HG03045 (cell line): ENCODE data around the gene TSSC4.

Experiments used
- ATAC-seq: cut with Tn5 transposase; IDR thresholded peaks from one replicate; pipeline ENCODE4 v1.9.1; 2021; ENCODE audit warnings: mild to moderate bottlenecking, moderate library complexity; ENCODE audit not compliant: unreplicated experiment

The TSSC4 gene

DNA sequence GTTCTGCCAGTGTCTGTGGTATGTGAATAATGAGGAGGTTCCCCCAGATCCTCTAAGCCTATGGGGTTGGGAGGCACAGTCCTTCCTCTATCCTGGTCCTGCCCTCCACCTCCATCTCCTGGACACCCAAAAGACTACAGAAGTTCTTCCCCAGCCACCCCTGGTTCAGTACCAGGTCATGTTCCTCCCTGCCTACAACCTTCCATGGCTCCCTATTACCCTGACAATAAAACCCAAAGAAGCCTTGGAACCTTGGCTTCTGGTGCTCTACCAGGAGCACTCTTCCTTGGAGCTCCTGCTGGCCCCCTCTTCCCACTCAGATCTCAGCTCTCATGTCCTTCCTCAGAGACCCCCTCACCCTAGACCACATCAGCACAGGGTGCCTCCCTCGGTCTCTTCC, 30.8 kb downstream of the TSSC4 start:
- ATAC-seq: no peak

DNA sequence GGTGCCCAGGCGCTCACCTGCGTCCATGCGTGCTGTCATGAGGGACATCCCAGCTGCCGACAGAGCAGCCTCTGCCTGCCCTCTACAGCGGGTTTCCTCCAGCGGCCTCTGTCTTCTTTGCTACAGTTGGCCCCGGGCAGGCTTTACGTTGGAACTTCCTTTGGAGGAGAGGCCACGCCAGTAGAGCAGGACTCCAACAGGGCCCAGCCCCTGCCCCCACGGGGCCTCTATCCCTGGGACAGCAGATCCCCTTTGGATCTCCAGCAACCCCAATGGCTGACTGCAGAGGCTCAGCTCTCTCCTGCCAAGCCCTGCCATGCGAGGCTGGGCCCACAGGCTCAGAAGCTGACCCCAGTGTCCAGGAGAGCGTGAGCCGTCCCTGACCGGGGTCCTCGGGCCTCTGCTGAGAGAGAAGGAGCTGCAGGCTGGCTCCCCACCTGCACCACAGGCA, 31.6 kb downstream of the TSSC4 start:
- no peak for ATAC-seq

DNA sequence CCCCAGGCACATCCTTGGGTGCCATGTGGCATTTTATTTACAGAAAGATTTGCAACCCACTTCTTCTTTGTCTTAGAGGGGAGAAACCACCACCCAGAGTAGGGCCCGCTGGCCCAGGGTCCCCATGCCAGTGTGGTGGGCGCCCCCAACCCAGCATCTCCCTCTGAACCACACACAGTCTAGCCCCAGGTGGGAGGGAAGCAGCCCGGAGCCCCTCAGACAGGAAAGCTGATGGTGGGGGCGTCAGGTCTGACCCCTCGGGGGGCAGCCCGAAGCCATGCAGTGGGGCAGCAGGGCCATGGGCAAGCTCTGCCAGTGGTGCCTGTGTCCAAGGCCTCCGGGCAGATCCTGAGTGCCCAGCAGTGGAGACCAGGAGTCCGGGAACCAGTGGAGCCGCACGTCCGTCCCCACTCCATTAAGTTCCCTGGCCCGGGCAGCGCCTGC, 32.1 kb downstream of the TSSC4 start:
- no peak for ATAC-seq

DNA sequence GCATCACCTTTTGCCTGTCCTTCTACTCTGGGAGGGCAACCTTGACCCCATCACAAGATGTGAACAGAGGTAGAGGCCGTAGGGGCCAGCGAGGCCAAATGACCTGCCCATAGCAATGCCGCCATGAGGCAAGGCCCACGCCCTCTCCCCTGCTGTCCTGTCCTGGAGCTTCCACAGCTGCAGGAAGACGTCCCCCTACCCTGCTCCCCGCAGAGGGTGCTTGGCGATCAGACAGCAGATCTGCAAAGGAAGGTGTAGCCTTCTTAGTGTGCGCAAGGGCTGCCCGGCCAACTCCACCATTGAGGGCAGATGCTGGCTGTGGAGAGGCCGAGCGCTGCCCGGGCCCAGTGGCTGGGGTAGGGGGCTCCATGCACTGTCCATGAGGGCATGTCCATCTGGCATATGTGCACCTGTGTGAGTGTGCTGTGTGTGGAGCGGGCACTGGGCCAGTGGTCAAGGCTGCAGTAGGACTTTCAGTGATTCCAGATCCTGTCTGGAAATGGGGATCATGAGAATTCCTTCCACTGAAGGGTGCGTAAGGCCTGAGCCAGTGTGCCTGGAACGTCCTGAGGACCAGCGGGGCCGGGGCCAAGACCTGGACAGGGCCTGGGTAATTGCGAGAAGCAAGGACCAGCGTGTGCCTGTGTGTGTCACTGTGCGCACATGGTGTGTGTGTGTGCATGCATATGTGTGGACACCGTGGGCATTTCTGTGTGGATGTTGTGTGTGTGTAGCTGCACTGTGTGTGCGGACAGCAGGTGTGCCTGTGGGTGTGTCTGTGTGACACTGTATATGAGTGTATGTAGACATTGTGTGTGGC, 32.8 kb downstream of the TSSC4 start:
- no peak for ATAC-seq

DNA sequence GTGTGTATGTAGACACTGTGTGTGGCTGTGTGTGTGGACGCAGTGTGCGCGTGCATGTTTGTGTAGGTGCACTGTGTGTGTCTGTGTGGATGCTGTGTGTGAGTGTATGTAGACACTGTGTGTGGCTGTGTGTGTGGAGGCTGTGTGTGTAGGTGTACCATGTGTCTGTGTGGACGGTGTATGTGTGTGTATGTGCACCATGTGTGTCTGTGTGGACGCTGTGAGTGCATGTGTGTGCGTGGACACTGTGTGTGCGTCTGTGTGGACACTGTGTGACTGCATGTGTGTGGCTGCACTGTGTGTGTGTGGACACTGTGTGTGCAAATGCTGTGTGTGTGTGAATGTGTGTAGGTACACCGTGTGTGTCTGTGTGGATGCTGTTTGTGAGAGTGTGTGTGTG, 33.5 kb downstream of the TSSC4 start:
- no peak for ATAC-seq

DNA sequence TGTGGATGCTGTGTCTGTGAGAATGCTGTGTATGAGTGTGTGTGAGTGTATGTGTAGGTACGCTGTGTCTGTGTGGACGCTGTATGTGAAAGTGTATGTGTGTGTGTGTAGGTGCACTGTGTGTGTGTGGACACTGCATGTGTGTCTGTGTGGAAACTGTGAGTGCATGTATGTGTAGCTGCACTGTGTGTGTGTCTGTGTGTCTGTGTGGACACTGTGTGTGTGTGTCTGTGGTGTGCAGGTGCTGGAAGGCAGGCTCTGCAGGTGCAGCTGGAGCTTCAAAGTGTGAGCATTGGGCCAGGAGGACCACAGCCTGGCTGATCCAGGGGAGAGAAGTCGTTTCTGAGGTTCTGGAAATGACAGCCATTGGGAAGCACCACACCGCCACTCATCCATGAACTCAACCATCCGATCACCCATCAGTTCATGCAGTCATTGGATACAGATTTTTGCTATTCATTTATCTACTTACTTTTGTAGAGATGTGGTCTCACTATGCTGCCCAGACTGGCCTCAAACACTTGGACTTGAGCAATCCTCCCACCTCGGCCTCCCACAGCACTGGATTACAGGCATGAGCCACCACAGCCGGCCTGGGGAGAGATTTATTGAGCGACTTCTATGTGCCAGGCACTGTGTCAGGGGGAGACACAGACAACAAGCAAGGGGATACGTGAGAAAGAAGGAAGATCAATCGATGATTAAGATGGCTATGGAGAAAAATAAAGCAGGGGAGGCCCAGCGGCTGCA, 34.1 kb downstream of the TSSC4 start:
- no peak for ATAC-seq

DNA sequence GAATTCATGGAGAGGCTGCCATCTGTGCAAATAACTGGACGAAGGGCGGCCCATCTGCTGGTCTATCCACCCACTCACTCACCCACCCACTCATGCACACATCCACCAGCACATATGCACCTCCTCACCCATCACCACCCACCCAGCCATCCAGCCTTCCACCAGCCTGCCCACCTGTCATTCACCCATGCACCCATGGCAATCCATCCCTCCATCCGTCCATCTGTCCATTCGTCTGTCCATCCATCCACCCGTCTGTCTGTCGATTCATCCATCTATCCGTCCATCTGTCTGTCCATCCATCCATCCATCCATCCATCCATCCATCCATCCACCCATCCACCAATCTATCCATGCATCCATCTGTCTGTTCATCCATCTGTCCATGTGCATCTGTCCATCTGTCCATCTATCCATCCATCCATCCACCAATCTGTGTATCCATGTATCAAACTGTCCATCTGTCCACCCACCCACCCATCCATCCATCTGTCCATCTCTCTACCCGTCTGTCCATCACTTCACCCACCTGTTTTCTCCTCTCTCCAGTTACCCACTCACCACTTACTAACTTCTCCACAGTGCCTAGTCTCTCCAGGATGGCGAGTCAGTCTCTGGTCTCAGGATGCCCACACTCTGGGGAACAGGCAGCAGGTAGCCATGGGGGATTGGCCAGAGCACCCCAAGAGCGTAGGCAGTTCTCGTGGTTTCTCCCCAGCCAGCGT, 34.9 kb downstream of the TSSC4 start:
- no peak for ATAC-seq

DNA sequence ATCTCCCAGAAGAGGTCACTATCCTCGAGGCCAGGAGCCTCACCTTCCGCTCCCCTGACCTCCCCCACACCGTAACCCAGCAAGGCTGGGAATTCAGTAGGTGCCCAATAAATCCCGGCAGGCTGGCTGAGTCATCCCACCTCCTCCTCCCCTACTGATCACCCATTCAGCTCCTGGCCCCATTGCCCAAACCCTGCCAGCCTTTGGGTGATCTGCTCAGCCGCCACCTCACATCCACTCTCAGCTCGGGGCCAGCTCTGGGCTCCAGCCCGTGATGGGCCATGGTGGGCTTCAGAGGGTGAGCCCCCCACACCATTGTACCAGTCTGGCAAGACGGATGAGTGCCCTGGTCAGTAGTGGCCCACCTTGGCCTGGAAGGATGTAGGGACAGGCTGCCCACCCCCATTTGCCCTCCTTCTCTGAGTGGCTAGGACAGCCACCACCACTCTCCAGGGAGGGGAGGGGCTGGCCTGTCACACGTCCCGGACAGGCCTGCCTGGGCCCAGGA, 35.5 kb downstream of the TSSC4 start:
- no peak for ATAC-seq

DNA sequence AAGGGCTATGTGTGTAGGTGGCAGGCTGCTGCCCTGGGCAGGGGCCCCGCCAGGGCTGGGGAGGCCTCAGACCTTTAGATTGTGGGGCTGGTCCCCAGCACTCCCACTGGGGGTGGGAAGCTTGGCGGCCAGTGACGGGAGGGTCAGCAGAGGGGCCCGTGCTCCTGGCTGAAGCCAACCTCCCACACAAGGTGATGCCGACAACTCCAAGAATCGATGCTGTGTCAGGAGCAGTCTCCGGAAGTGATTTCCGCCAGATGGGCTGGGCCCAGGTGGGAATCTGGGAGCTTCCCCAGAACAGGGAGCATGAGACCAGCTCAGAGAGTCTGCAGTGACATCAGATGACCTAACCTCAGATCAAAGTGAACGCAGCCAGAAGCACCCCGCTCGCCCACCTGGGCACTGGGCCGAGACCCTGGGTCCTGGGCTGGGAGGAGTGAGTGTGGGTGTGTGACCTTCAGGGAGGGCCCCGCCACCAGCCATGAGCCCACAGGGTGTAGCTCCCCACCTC, 36.0 kb downstream of the TSSC4 start:
- no peak for ATAC-seq

DNA sequence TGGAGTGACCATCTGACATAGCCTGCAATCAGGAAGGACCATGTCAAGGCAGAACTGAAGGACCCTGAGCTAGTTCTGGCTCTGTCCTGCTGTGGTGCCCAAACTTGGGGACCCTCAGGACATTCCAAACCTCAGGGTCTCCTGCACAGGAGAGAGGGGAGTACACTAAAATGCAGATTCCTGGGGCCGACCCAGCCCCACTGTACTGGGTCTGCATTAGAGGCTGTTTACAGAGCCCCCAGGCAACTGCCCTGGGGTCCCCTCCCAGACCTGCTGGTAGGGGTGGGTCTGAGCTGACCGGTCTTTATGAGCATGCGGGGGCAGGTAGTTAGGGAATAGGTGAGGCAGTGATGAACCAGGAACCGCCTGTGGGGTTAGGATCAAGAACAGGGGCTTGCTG, 37.0 kb downstream of the TSSC4 start:
- no peak for ATAC-seq

DNA sequence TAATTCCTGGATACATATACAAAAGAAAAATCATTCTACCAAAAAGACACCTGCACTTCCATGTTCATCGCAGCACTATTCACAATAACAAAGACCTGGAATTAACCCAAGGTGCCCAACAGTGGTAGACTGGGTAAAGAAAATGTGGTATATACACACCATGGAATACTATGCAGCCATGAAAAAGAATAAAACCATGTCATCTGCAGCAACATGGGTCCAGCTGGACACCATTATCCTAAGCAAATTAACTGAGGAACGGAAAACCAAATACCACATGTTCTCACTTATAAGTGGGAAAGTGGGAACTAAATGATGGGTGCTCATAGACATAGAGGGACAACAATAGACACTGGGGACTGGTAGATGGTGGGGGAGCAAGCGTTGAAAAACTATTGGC, 39.3 kb downstream of the TSSC4 start:
- no peak for ATAC-seq

DNA sequence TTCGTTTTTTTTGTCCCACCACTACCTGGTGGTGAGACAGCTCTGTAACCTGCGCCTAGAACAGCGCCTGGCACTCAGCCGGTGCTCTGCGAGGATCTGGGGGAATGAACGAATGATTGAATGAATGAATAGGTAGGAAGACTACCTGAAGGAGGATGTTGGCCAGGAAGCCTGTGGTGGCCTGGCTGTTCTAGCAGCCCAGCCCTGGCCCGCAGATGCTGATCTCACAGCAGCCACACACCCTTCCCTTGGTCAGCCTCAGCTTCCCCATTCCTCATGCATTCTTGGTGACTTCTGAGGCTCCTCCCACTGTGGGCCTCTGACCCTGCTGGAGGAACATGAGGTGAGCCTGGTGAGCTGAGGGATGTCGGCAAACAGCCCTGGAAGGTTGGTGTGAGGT, 40.1 kb downstream of the TSSC4 start:
- ATAC-seq: no peak

DNA sequence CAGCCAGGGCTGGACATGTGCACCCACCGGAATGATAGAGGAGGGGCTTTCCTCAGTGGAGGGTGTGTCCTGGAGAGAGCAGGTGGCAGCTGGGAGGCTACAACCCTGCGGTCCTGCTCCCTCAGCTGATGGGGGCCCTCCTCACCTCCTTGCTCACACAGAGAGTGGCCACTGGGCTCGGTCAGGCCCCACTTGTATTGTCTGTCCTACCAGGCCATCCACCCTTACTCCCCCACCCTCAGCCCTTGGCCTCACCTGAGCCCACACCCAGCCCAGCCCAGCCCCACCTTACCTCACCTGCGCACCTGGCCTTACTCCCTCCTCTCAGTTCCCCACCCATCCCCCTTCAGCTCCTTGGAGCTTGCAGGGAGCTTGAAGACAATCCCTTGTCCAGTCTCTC, 40.6 kb downstream of the TSSC4 start:
- ATAC-seq: no peak

DNA sequence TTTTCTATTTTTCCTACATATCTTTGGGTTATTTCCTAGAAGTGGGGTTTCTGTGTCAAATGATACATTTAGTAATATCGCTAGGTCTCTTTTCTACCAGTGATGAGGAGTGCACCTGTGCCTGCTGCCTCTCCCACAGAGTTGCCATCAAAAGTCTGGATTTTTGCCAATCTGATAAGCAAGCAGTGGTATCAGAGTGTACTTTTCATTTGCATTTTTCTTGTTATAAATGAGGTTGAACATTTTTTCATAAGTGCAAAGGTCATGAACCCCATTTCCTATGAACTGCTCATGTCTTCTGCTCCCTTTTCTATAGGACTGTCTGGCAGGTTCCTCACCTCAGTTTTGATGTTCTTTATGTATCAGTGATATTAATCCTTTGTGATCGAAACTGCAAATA, 42.0 kb downstream of the TSSC4 start:
- no peak for ATAC-seq

DNA sequence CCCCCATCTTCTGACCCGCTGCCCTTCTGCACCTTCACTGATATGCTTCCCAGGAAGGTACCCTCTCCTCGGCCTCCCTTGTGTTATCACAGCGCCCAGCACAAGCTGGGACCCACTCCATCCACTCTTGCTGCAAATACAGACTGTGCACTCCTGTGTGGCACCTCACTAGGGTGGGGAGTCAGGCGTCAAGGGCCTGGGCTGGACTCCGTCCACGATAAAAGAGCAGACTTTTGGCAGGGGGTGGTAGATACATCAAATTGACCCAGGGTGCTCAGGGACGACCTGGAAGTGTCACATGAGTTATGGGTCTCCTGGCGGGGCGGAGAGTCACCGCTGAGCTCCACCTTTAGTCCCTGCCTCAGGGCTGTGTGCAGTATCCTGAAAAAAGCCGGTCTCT, 42.9 kb downstream of the TSSC4 start:
- no peak for ATAC-seq

DNA sequence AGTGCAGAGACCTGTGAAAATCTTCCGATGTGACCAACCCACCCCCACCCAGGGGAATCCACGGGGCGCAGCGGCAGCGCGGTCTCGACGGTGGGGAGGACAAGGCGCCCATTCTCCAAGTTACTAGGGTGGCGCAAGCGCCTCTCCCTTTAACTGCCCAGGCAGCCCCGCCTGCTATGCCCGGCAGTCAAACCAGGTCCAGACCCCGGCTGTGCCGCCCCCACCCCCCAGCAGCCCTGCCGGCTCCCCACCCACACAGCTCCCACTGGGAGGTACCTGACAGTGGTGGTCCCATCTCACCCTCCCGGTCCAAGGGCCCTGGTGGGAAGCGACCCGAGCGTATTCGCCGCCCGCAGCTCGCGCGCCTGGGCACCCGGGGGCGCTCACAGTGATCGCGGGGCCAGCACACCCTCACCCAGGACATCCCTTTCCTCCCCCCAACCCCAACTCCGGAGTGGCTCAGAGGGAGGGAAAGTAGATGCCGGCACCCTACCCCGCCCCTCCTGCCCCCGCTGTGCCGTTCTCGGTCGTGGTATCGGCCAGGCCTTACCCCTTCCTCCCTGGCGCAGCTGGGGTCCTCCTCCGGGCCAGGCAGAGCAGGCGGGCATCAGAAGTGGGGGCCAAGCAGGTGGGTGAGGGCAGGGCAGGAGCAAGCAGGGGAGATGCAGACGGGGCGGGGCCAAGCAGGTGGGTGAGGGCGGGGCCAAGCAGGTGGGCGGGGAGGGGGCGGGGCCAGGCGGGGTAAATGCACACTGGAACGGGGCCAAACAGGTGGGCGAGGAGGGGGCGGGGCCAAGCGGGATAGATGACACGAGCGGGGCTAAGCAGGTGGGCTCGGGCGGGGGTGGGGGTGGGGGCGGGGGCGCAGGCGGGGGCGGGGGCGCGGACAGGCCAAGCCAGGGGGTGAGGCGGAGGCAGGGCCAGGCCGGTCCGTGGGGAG, 43.6 kb downstream of the TSSC4 start, which contains the start of gene TRPM5:
TSS of gene TRPM5 (minus strand) at position 634 of the 940 bp plus-strand sequence. CDS start 21,478 bp downstream, outside the sequence.
- no peak for ATAC-seq

DNA sequence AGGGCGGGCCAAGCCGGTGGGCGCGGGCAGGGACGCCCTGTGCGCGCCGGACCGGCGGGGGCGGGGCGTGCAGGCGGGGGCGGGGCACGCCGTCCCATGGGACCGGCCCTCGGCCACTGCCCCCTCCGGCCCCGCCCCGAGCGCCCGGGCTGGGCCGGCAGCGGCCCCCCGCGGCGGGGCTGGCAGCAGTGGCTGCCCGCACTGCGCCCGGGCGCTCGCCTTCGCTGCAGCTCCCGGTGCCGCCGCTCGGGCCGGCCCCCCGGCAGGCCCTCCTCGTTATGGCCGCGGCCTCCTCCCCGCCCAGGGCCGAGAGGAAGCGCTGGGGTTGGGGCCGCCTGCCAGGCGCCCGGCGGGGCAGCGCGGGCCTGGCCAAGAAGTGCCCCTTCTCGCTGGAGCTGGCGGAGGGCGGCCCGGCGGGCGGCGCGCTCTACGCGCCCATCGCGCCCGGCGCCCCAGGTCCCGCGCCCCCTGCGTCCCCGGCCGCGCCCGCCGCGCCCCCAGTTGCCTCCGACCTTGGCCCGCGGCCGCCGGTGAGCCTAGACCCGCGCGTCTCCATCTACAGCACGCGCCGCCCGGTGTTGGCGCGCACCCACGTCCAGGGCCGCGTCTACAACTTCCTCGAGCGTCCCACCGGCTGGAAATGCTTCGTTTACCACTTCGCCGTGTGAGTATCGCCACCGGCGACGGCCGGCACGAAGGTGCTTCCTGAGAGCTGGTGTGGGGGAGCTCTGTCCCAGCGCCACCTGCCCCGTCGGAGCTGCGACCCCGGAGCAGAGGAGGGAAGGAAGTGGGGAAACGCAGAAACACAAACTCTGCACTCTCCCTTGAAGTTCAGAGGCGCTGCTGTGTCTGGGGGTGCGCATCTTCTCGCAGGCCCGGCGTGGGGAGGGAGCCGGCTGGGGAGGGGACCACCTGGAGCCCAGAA, 44.5 kb downstream of the TSSC4 start, which contains the start of gene KCNQ1:
TSS of gene KCNQ1 (plus strand) at position 188 of the 925 bp plus-strand sequence. CDS start at position 279, 91 bp downstream.
- no peak for ATAC-seq

DNA sequence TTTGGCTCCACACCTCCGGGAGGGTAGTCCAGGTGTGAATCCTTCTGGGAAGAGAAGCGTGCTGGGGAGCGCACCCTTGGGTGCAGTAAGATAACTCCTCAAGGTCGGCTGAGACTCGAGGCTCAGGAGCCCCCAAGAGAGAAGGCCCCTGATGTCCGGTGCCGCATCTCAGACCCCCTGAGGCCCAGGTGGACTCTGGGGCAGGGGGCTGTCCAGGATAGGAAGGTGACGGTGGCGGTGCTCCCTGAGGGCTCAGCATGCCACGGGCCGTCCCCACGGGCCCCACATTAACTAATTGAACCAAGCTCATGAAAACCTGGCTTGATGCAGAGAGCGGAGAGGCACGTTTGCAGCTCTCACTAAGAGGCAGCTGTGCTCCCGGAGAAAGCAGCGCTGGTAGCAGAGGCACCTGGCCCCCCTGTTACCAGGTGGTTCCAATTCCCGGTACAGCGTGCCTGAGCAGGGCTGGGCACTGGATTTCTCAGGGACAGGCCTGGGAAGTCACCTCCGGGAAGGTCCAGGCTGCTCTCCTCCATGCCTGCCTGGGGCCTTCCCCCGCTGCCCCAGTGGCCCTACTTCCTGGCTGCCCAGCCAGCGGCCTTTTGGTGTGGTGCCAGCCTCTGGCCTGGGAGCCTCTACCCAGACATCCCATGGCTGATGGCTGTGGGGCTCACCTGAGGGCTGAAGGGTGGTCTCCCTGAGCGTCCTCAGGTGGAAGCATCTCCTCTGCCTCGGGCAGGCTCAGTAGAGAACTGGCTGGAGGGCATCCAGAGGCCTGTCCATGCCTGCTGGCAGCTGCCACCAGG, 45.4 kb downstream of the TSSC4 start:
- ATAC-seq: no peak
